H1 (cell line): ENCODE measurements around the gene HMCN1. TPM values are rescaled to one million over a fixed set of nuclear protein-coding genes. Genes with fewer than 3 reads are reported as not detected.
"Not testable (repeated sequence)": the region's sequence is repeated elsewhere in the genome, so short reads cannot be mapped to it uniquely, and the experiment has no call there.

Experiments
- CTCF ChIA-PET: fragments of 300-600 bp; sonication (Branson Sonifier 250); formaldehyde crosslinking; loops from one replicate; lab custom pipeline; 2021; ENCODE audit not compliant: partially characterized antibody; lab: Charles Lee
- POLR2A ChIA-PET: fragments of 300-600 bp; sonication (Branson Sonifier 250); formaldehyde crosslinking; loops from one replicate; lab custom pipeline; 2021; ENCODE audit warnings: inconsistent platforms; ENCODE audit not compliant: partially characterized antibody; lab: Charles Lee
- DNase-seq, 2 experiments: peaks; one replicate each; pipeline versions ENCODE4 v3.0.0 to v3.0.0-alpha.2; 2010 to 2022; ENCODE audit warnings: low spot score in 2 of 2, low read depth in 1 of 2, mixed read lengths in 1 of 2
- FAIRE-seq: peaks from 2 replicates; lab custom pipeline; 2011; peaks lifted over from hg19 to GRCh38; lab: Jason Lieb, UNC
- H2AFZ ChIP-seq: 2 replicates; pipeline ENCODE4 v1.8.1; 2012; ENCODE audit warnings: low read length, inconsistent platforms
- H2AK5ac ChIP-seq: 2 replicates; pipeline ENCODE4 v1.6.1; 2013; ENCODE audit warnings: low read depth, low read length
- H2BK120ac ChIP-seq: replicated peaks from 2 replicates; pipeline ENCODE3; 2013; ENCODE audit warnings: low read depth, low read length, inconsistent platforms
- H2BK12ac ChIP-seq: 2 replicates; pipeline ENCODE4 v1.6.1; 2013; ENCODE audit warnings: low read depth, low read length
- H2BK15ac ChIP-seq: 2 replicates; pipeline ENCODE4 v1.6.1; 2013; ENCODE audit warnings: low read length
- H2BK20ac ChIP-seq: 2 replicates; pipeline ENCODE4 v1.6.1; 2013; ENCODE audit warnings: low read length
- H2BK5ac ChIP-seq: 2 replicates; pipeline ENCODE4 v1.6.1; 2013; ENCODE audit warnings: low read depth, low read length
- H3K14ac ChIP-seq: 2 replicates; pipeline ENCODE4 v1.6.1; 2013; ENCODE audit warnings: inconsistent platforms; ENCODE audit not compliant: insufficient read length
- H3K18ac ChIP-seq: 2 replicates; pipeline ENCODE4 v1.6.1; 2013; ENCODE audit warnings: low read length; ENCODE audit errors: extremely low read depth
- H3K23ac ChIP-seq: 2 replicates; pipeline ENCODE4 v1.6.1; 2013; ENCODE audit warnings: inconsistent platforms; ENCODE audit not compliant: insufficient read length
- H3K23me2 ChIP-seq: 2 replicates; pipeline ENCODE4 v1.6.1; 2013; ENCODE audit warnings: low read depth, low read length
- H3K27ac ChIP-seq: 2 replicates; pipeline ENCODE4 v1.6.1; 2011; ENCODE audit warnings: low read depth, low read length, inconsistent platforms
- H3K27me3 ChIP-seq, 4 experiments: replicated peaks in 1 of 4; 1 replicate in 1 of 4; 2 replicates in 3 of 4; pipeline versions ENCODE4 v1.6.1 to v1.8.1; 2011 to 2013; ENCODE audit warnings: low read length in 3 of 4, mild to moderate bottlenecking in 3 of 4, inconsistent platforms in 2 of 4, mixed read lengths in 2 of 4, moderate library complexity in 1 of 4; ENCODE audit not compliant: control insufficient read depth in 3 of 4, insufficient read depth in 3 of 4; ENCODE audit errors: extremely low read depth in 1 of 4
- H3K36me3 ChIP-seq, 4 experiments: 2 replicates each; pipeline versions ENCODE4 v1.6.1 to v1.8.1; 2011 to 2013; ENCODE audit warnings: mild to moderate bottlenecking in 4 of 4, low read length in 3 of 4, moderate library complexity in 2 of 4, control low read depth in 1 of 4, inconsistent platforms in 1 of 4; ENCODE audit not compliant: insufficient read depth in 4 of 4, control insufficient read depth in 2 of 4
- H3K4ac ChIP-seq: replicated peaks from 2 replicates; pipeline ENCODE3; 2013; ENCODE audit warnings: low read length, low read depth, mixed read lengths, inconsistent platforms; ENCODE audit not compliant: insufficient read length
- H3K4me1 ChIP-seq, 4 experiments: replicated peaks in 1 of 4; 1 replicate in 1 of 4; 2 replicates in 3 of 4; pipeline versions ENCODE4 v1.6.1 to v1.8.1; 2011 to 2013; ENCODE audit warnings: low read length in 3 of 4, inconsistent platforms in 2 of 4, mixed read lengths in 1 of 4; ENCODE audit not compliant: insufficient read depth in 4 of 4, control insufficient read depth in 3 of 4
- H3K4me2 ChIP-seq, 2 experiments: 2 replicates each; pipeline versions ENCODE4 v1.6.1 to v1.8.1; 2011 to 2013; ENCODE audit warnings: low read depth in 2 of 2, low read length in 2 of 2, control low read depth in 1 of 2, inconsistent platforms in 1 of 2, mild to moderate bottlenecking in 1 of 2; ENCODE audit not compliant: insufficient read depth in 1 of 2
- H3K4me3 ChIP-seq, 4 experiments: fragments of 200-600, 300-600 bp in 1 of 4; sonication (generic), shearing (Covaris generic), sonication (Bioruptor Twin) in 1 of 4; 2 replicates each; pipeline versions ENCODE4 v1.5.1 to v1.8.1; 2011 to 2016; ENCODE audit warnings: low read length in 4 of 4, low read depth in 3 of 4, control low read depth in 2 of 4, inconsistent platforms in 2 of 4, mild to moderate bottlenecking in 2 of 4, mixed read lengths in 1 of 4, moderate library complexity in 1 of 4; ENCODE audit not compliant: insufficient read depth in 2 of 4; ENCODE audit errors: extremely low read depth in 1 of 4
- H3K56ac ChIP-seq: replicated peaks from 2 replicates; pipeline ENCODE3; 2013; ENCODE audit warnings: low read depth, mild to moderate bottlenecking, mixed read lengths, low read length, inconsistent platforms; ENCODE audit not compliant: insufficient read length
- H3K79me1 ChIP-seq: 2 replicates; pipeline ENCODE4 v1.6.1; 2013; ENCODE audit warnings: low read depth, low read length, control low read depth
- H3K79me2 ChIP-seq, 2 experiments: 2 replicates each; pipeline versions ENCODE4 v1.6.1 to v1.8.1; 2012 to 2013; ENCODE audit warnings: low read length in 2 of 2, mild to moderate bottlenecking in 2 of 2, inconsistent platforms in 1 of 2; ENCODE audit not compliant: insufficient read depth in 2 of 2, control insufficient read depth in 1 of 2
- H3K9ac ChIP-seq, 4 experiments: replicated peaks in 1 of 4; 1 replicate in 1 of 4; 2 replicates in 3 of 4; pipeline versions ENCODE4 v1.6.1 to v1.8.1; 2011 to 2013; ENCODE audit warnings: low read depth in 3 of 4, low read length in 3 of 4, control low read depth in 2 of 4, mild to moderate bottlenecking in 2 of 4, moderate library complexity in 2 of 4, inconsistent platforms in 1 of 4; ENCODE audit errors: extremely low read depth in 1 of 4
- H3K9me3 ChIP-seq, 2 experiments: 2 replicates each; pipeline versions ENCODE4 v1.6.1 to v1.8.1; 2012 to 2013; ENCODE audit warnings: mild to moderate bottlenecking in 2 of 2, moderate library complexity in 2 of 2, control low read depth in 1 of 2, inconsistent platforms in 1 of 2, low read depth in 1 of 2, low read length in 1 of 2, mixed read lengths in 1 of 2; ENCODE audit not compliant: insufficient read depth in 2 of 2
- H4K20me1 ChIP-seq, 2 experiments: replicated peaks in 1 of 2; 2 replicates each; pipeline versions ENCODE3 to v1.8.1; 2011 to 2013; ENCODE audit warnings: inconsistent platforms in 2 of 2, low read length in 2 of 2, mild to moderate bottlenecking in 1 of 2; ENCODE audit not compliant: insufficient read depth in 2 of 2, control insufficient read depth in 1 of 2
- H4K5ac ChIP-seq: 2 replicates; pipeline ENCODE4 v1.6.1; 2013; ENCODE audit warnings: low read length, low read depth, mixed read lengths, inconsistent platforms; ENCODE audit not compliant: insufficient read length
- H4K8ac ChIP-seq: 2 replicates; pipeline ENCODE4 v1.8.0; 2013; ENCODE audit warnings: mild to moderate bottlenecking, moderate library complexity, low read length, inconsistent platforms; ENCODE audit not compliant: insufficient read depth; ENCODE audit errors: extremely low read depth
- H4K91ac ChIP-seq: replicated peaks from 2 replicates; pipeline ENCODE3; 2013; ENCODE audit warnings: low read length, mixed read lengths, inconsistent platforms; ENCODE audit not compliant: insufficient read length
- EGR1 ChIP-seq: IDR thresholded peaks from 2 replicates; pipeline ENCODE4 v1.6.1; 2011; ENCODE audit warnings: low read depth, low read length, borderline replicate concordance
- TEAD4 ChIP-seq: IDR thresholded peaks from 2 replicates; pipeline ENCODE4 v1.6.1; 2012; ENCODE audit warnings: low read depth, low read length, inconsistent platforms, mixed read lengths
- WGBS, 2 experiments: shearing (Covaris generic) in 1 of 2; methylation state at CpG; one replicate each; pipeline versions ENCODE4 v1.1.6 to v1.1.7; 2013 to 2015; ENCODE audit warnings: low lambda C conversion rate in 2 of 2, mixed read lengths in 2 of 2, inconsistent platforms in 1 of 2, low coverage in 1 of 2, missing lambda C conversion rate in 1 of 2; ENCODE audit not compliant: insufficient replicate concordance in 2 of 2, insufficient coverage in 1 of 2, insufficient read length in 1 of 2; ENCODE audit errors: extremely low coverage in 1 of 2, missing lambda C conversion rate in 1 of 2; 5-methylcytosine and 5-hydroxymethylcytosine counted together
- polyA plus RNA-seq, 7 experiments: library from polyadenylated mRNA; depleted of rRNA in 3 of 7; stranded (reverse) in 5 of 7; unstranded in 2 of 7; fragments of >200 nt in 5 of 7; fragments of 200-250 nt in 2 of 7; gene quantifications; 1 replicate in 5 of 7; 2 replicates in 1 of 7; 4 replicates in 1 of 7; pipeline versions ENCODE4 v1.2.1 to v1.2.3, GENCODE V29; 2011 to 2013; ENCODE audit warnings: missing spikeins in 2 of 7, mixed read lengths in 2 of 7
- total RNA-seq: library from RNA; stranded (reverse); fragmentation: NEBNext Ultra II Directional; extraction: Animal tissue kit (Norgen Biotek cat#: 25700); gene quantifications from 2 replicates; pipeline ENCODE4 v1.2.1, GENCODE V29; 2021
- TF ChIP-seq, protein P1 (sequence below): IDR thresholded peaks from 2 replicates; pipeline ENCODE4 v1.6.1; 2011; ENCODE audit warnings: low read depth, mild to moderate bottlenecking, low read length; ENCODE audit not compliant: insufficient read depth

The HMCN1 gene
- total and polyA plus RNA-seq, 2 of the 8 experiments (the other 6 are each of a cell fraction or from before 2014, with no cell fraction given) = 13.8 to 14.6 TPM

DNA sequence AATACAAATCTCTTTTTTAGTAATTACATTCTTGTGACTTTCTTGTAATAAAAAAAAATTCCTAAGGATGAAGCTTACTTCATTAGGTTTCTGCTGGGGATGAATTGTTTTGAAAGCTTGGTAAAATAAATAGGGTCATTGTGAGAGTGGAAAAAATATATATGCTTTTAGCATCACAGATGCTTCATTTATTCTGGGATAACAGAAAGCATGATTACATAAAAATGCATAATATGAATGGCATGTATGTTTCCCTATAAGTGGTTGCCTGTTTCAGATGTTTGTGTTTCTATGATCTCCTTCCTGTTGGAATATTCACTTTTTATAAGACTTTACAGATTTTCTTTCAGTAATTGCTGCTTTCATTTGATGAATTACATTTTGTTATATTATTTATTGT is 42.3 kb downstream of the HMCN1 start (continued):
- TF ChIP-seq, protein P1, sequence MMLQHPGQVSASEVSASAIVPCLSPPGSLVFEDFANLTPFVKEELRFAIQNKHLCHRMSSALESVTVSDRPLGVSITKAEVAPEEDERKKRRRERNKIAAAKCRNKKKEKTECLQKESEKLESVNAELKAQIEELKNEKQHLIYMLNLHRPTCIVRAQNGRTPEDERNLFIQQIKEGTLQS = no peak
- TF ChIP-seq EGR1 = no peak
- TF ChIP-seq TEAD4 = no peak

DNA sequence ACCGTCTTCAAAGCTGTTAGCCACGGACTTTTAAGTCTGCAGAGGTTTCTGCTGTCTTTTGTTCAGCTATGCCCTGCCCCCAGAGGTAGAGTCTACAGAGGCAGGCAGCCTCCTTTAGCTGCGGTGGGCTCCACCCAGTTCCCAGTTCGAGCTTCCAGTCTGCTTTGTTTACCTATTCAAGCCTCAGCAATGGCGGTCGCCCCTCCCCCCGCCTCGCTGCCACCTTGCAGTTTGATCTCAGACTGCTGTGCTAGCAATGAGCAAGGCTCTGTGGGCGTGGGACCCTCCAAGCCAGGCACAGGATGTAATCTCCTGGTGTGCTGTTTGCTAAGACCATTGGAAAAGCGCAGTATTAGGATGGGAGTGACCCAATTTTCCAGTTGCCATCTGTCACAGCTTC is 49.7 kb downstream of the HMCN1 start:
- H3K4me3 ChIP-seq, H3K4me1 ChIP-seq, H2BK12ac ChIP-seq, DNase-seq, H2BK5ac ChIP-seq, H3K27ac ChIP-seq, H2BK20ac ChIP-seq, POLR2A ChIA-PET, H2BK120ac ChIP-seq, H3K79me2 ChIP-seq, H2AK5ac ChIP-seq, H3K23ac ChIP-seq, H3K79me1 ChIP-seq, H3K4me2 ChIP-seq, H3K23me2 ChIP-seq, H4K5ac ChIP-seq, H4K8ac ChIP-seq, H2AFZ ChIP-seq, H4K20me1 ChIP-seq, H4K91ac ChIP-seq, H3K4ac ChIP-seq, H3K9me3 ChIP-seq, H3K36me3 ChIP-seq, H3K18ac ChIP-seq, FAIRE-seq, H3K14ac ChIP-seq, H3K9ac ChIP-seq, H2BK15ac ChIP-seq, H3K27me3 ChIP-seq, H3K56ac ChIP-seq: not testable (repeated sequence)
- WGBS, 2 experiments = 94% methylated on average over 9 of the region's 10 CpGs; no CpG with 5 or more reads in 1 of the 2 experiments
- CTCF ChIA-PET = interaction anchor here (1.4 kb wide), 1 partner anchor 63 kb away, joined by 5 read pairs; no protein-coding TSS in a partner anchor
